RCC 7860 (cell line): ENCODE measurements around the gene TRPT1.

Source experiments
- DNase-seq: peaks from one replicate; pipeline ENCODE4 v3.0.0-alpha.2; 2015; ENCODE audit warnings: low spot score
- FAIRE-seq: peaks from 2 replicates; lab custom pipeline; 2012; peaks lifted over from hg19 to GRCh38; lab: Jason Lieb, UNC

Gene TRPT1

GRCh38 chr11:64181506-64182411 is 44.2 kb downstream of the TRPT1 start:
- DNase-seq (peak; percentile 83), FAIRE-seq (peak; percentile 53)

DNA sequence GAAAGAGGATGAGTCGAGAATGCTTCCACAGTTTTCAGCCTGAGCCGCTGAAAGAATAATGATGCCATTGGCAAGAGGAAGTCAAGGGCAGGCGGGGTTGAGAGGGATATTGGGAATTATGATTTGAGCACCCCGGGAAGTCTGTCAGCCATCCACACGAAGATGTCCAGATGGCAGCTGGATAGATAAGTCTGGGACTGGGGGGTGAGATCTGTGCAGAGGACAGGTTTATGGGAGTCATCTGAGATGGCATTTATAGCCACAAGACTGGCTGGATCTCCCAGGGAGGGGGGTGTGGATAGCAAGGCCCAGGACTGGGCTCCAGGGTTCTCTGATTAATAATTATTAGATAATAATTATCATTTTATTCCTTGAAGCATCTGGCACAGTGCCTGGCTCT is 45.1 kb downstream of the TRPT1 start:
- FAIRE-seq (no peak), DNase-seq (no peak)

GRCh38 chr11:64178951-64179639 is 46.9 kb downstream of the TRPT1 start:
- DNase-seq, result no peak
- FAIRE-seq, result no peak

GRCh38 chr11:64178203-64178602 is 47.8 kb downstream of the TRPT1 start:
- FAIRE-seq (no peak), DNase-seq (no peak)

GRCh38 chr11:64176751-64177150 is 49.2 kb downstream of the TRPT1 start:
- no peak for FAIRE-seq
- no peak for DNase-seq
